ENCODE measurements around the gene ETV6. TPM values are rescaled to one million over a fixed set of nuclear protein-coding genes. Genes with fewer than 3 reads are reported as not detected.

ETV6 gene
- total RNA-seq, 2 donors from 2014 or later = 54.6 to 64.3 TPM

- intact Hi-C loops (cut with DNase I, micrococcal nuclease) = no loop called here
- no peak for DNase-seq
- no peak for ATAC-seq
Measured at GRCh38 chr12:11846488-11846887, 197.0 kb downstream of the ETV6 start.

- ATAC-seq (peak; percentile 40), DNase-seq (no peak)
- intact Hi-C loops (cut with DNase I, micrococcal nuclease) = no loop called here
Measured at GRCh38 chr12:11847539-11847938, 198.1 kb downstream of the ETV6 start.

GRCh38 chr12:11849757-11850504 lies 200.5 kb downstream of the ETV6 start:
- DNase-seq = no peak
- intact Hi-C loops (cut with DNase I, micrococcal nuclease) = no loop called here
- no peak for ATAC-seq

- intact Hi-C loops (cut with DNase I, micrococcal nuclease) = no loop called here
- ATAC-seq (peak; percentile 43), DNase-seq (peak in 1 of 2 donors; percentile 68)
Measured at GRCh38 chr12:11853126-11853525, 203.7 kb downstream of the ETV6 start.

GRCh38 chr12:11854011-11854499 lies 204.6 kb downstream of the ETV6 start:
- DNase-seq (peak in 1 of 2 donors; percentile 32), ATAC-seq (peak; percentile 74)
- intact Hi-C loops (cut with DNase I, micrococcal nuclease) = no loop called here

GRCh38 chr12:11855983-11856374 lies 206.5 kb downstream of the ETV6 start:
- ATAC-seq (peak; percentile 63), DNase-seq (no peak)
- intact Hi-C loops (cut with DNase I, micrococcal nuclease) = no loop called here

GRCh38 chr12:11856971-11857370 lies 207.5 kb downstream of the ETV6 start:
- intact Hi-C loops (cut with DNase I, micrococcal nuclease) = no loop called here
- no peak for ATAC-seq
- no peak for DNase-seq

GRCh38 chr12:11859705-11860425 lies 210.4 kb downstream of the ETV6 start:
- ATAC-seq = no peak
- intact Hi-C loops (cut with DNase I, micrococcal nuclease) = no loop called here

GRCh38 chr12:11861155-11861863 lies 211.8 kb downstream of the ETV6 start:
- intact Hi-C loops (cut with DNase I, micrococcal nuclease) = no loop called here
- DNase-seq (no peak), ATAC-seq (peak; percentile 24)

More at GRCh38 chr12:11859705-11860425, 210.4 kb downstream of the ETV6 start:
- DNase-seq = no peak

- ATAC-seq (no peak), DNase-seq (no peak)
- intact Hi-C loops (cut with DNase I, micrococcal nuclease) = no loop called here
Measured at GRCh38 chr12:11861864-11862600, 212.6 kb downstream of the ETV6 start.

GRCh38 chr12:11862798-11863197 lies 213.3 kb downstream of the ETV6 start:
- ATAC-seq = no peak
- intact Hi-C loops (cut with DNase I, micrococcal nuclease) = no loop called here
- no peak for DNase-seq

GRCh38 chr12:11863478-11863906 lies 214.0 kb downstream of the ETV6 start:
- no peak for DNase-seq
- no peak for ATAC-seq
- intact Hi-C loops (cut with DNase I, micrococcal nuclease) = no loop called here

GRCh38 chr12:11863988-11864387 lies 214.5 kb downstream of the ETV6 start:
- ATAC-seq (no peak), DNase-seq (no peak)
- intact Hi-C loops (cut with DNase I, micrococcal nuclease) = no loop called here

- no peak for ATAC-seq
- no peak for DNase-seq
- intact Hi-C loops (cut with DNase I, micrococcal nuclease) = no loop called here
Measured at GRCh38 chr12:11865824-11866223, 216.3 kb downstream of the ETV6 start.

GRCh38 chr12:11868027-11868426 lies 218.6 kb downstream of the ETV6 start:
- no peak for ATAC-seq
- intact Hi-C loops (cut with DNase I, micrococcal nuclease) = no loop called here
- no peak for DNase-seq

- intact Hi-C loops (cut with DNase I, micrococcal nuclease) = no loop called here
- ATAC-seq = no peak
- no peak for DNase-seq
Measured at GRCh38 chr12:11869406-11869805, 219.9 kb downstream of the ETV6 start.

GRCh38 chr12:11870041-11870451 lies 220.6 kb downstream of the ETV6 start:
- intact Hi-C loops (cut with DNase I, micrococcal nuclease) = no loop called here
- DNase-seq = no peak
- ATAC-seq = no peak

GRCh38 chr12:11872055-11872454 lies 222.6 kb downstream of the ETV6 start:
- intact Hi-C loops (cut with DNase I, micrococcal nuclease) = no loop called here
- no peak for ATAC-seq
- DNase-seq = no peak

- intact Hi-C loops (cut with DNase I, micrococcal nuclease) = no loop called here
- no peak for DNase-seq
- no peak for ATAC-seq
Measured at GRCh38 chr12:11875414-11875935, 226.0 kb downstream of the ETV6 start.

Measured in left colon (tissue), 2 donors.